ENCODE measurements around the gene TYROBP. TPM values are rescaled to one million over a fixed set of nuclear protein-coding genes. Genes with fewer than 3 reads are reported as not detected.

Gene TYROBP
- total and polyA plus RNA-seq, 12 donors, result 11.8 to 323 (median 163) TPM

DNA sequence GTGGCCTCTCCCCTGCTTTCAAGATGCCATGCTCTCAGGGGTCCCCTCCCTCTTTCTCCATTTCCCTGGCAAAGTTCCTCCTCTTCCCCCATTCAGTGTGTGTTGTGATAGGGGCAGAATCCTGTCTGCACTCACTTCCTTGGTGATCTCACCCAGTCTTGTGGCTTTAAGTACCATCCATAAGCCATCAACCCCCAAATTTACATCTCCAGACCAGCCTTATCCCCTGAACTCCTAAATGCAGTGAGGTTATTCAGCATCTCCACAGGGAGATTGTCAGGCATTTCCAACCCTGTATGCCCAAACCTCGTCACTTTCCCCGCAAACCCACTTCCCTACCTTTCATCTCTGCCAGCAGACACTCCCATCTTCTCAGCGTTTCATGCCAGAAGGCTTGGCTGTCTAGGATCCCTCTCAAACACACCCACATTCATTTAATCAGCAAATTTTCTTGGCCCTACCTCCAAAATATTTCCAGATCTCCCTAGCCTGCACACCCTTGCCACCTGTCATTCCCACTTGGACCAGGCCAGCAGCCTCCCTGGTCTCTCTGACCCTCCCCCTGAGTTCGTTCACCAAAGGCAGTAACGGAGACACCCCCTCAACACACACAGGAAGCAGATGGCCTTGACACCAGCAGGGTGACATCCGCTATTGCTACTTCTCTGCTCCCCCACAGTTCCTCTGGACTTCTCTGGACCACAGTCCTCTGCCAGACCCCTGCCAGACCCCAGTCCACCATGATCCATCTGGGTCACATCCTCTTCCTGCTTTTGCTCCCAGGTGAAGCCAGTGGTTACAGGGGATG is 6.0 kb downstream of the TYROBP start, which contains the start of gene HCST:
TSS of gene HCST (plus strand) at position 676 of the 808 bp plus-strand sequence. CDS start at position 741, 65 bp downstream.
- peaks cover 6 to 16% of the 10 kb centered on the region in 2 donors for H3K4me1 ChIP-seq (replicated peaks in 1 of 2)
- no peaks in the 10 kb centered on the region for H3K27me3 ChIP-seq
- TF ChIP-seq, protein P1, sequence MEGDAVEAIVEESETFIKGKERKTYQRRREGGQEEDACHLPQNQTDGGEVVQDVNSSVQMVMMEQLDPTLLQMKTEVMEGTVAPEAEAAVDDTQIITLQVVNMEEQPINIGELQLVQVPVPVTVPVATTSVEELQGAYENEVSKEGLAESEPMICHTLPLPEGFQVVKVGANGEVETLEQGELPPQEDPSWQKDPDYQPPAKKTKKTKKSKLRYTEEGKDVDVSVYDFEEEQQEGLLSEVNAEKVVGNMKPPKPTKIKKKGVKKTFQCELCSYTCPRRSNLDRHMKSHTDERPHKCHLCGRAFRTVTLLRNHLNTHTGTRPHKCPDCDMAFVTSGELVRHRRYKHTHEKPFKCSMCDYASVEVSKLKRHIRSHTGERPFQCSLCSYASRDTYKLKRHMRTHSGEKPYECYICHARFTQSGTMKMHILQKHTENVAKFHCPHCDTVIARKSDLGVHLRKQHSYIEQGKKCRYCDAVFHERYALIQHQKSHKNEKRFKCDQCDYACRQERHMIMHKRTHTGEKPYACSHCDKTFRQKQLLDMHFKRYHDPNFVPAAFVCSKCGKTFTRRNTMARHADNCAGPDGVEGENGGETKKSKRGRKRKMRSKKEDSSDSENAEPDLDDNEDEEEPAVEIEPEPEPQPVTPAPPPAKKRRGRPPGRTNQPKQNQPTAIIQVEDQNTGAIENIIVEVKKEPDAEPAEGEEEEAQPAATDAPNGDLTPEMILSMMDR (IDR thresholded peaks at IDR 0.05), result no peak
- no peak for TF ChIP-seq POLR2A (IDR thresholded peaks at IDR 0.05)
- peak within 1 kb of the TSS in 1 of 4 donors; percentile 17 for H3K4me3 ChIP-seq
- 43 to 56% (median 46%) methylated on average over 6 of the region's 6 CpGs for WGBS, 4 donors
- peaks cover 0 to 5% of the 10 kb centered on the region in 2 donors for H3K36me3 ChIP-seq (replicated peaks in 1 of 2)
- peak within 1 kb of the TSS in 4 of 5 donors; percentile 7 to 87 (median 58) for H3K27ac ChIP-seq
- no peaks in the 10 kb centered on the region for H3K9me3 ChIP-seq (replicated peaks in 1 of 3)
- peak in 2 of 7 donors; percentile 31 to 38 for DNase-seq
- intact Hi-C loops (cut with DNase I), result no loop called here

DNA sequence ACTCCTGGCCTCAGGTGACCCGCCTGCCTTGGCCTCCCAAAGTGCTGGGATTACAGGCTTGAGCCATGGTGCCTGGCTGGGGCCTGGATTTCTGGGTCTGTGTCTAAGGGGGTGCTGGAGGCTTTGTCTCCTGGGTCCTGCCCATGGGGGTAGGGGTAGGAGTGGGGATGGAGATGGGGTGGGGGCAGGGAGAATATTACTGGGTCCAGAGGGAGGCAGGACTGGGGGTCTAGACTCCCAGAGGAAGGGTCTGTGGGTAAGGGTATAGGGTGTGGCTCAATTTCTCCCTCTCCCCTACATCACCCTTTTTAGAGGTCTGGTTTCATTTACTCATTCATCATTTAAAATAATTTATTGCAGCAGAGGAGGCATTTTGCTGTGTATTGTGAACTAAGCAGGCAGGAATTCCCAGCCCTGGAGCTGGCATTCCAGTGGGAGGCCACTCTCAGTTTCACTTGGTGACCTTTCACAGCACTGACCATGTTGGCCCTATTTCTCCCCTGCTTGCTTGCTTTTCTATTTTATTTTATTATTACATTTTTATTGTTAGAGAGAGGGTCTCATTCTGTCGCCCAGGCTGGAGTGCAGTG is 6.9 kb downstream of the TYROBP start:
- H3K4me3 ChIP-seq, result peak overlapping the region in 1 of 4 donors; percentile 17
- intact Hi-C loops (cut with DNase I), result no loop called here
- TF ChIP-seq, protein P1 (IDR thresholded peaks at IDR 0.05), result no peak
- TF ChIP-seq POLR2A (IDR thresholded peaks at IDR 0.05), result no peak
- 58 to 80% (median 66%) methylated on average over 1 to 2 of the region's 2 CpGs for WGBS, 4 donors
- H3K27ac ChIP-seq, result peak overlapping the region in 3 of 5 donors; percentile 64 to 87 (median 82)
- H3K9me3 ChIP-seq (replicated peaks in 1 of 3), result no peaks in the 10 kb centered on the region
- no peak for DNase-seq
- H3K27me3 ChIP-seq, result no peaks in the 10 kb centered on the region
- H3K36me3 ChIP-seq (replicated peaks in 1 of 2), result peaks cover 0 to 14% of the 10 kb centered on the region in 2 donors
- peaks cover 6 to 16% of the 10 kb centered on the region in 2 donors for H3K4me1 ChIP-seq (replicated peaks in 1 of 2)

DNA sequence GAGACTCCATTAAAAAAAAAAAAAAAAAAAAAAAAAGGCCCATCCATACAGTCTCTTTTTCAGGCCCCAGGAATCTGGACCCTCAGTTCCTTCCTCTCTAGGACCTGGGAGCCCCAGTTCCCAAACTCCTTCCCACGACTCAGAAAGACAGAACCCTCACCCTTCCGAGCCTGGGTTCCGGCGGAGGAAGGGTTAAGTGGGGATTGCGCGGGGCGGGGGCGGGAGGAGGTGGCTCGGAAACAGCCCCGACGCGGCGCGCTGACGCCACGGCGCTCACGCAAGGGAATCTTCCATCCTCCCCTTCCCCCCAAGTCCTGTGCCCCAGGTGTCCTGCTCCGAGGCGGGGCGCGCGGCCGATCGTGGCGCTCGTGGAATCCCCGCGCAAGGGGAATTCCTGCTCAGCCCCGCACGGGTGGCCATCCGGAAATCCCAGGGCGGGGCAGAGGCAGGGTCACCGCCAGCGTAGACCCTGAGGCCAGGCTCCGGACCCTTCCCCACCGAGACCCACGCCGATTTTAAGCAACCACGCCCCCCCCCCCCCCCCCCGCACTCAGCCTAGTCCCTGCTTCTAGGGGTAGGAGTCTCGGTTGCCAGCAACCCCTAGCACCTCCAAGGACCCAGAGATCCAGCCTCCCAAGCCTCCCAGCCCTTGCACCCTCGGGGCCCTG is 8.4 kb downstream of the TYROBP start:
- peaks cover 6 to 16% of the 10 kb centered on the region in 2 donors for H3K4me1 ChIP-seq (replicated peaks in 1 of 2)
- no peaks in the 10 kb centered on the region for H3K9me3 ChIP-seq (replicated peaks in 1 of 3)
- H3K27me3 ChIP-seq, result no peaks in the 10 kb centered on the region
- WGBS, 4 donors, result 0 to 3% (median 0%) methylated on average over 5 to 43 of the region's 43 CpGs
- TF ChIP-seq, protein P1 (IDR thresholded peaks at IDR 0.05), result no peak
- peak in 1 of 2 donors; percentile 34 for TF ChIP-seq POLR2A (IDR thresholded peaks at IDR 0.05)
- H3K4me3 ChIP-seq, result peak overlapping the region; percentile 22 to 72 (median 59)
- intact Hi-C loops (cut with DNase I), result no loop called here
- peak; percentile 77 to 89 (median 86) for DNase-seq
- peaks cover 0 to 28% of the 10 kb centered on the region in 2 donors for H3K36me3 ChIP-seq (replicated peaks in 1 of 2)
- peak overlapping the region; percentile 39 to 89 (median 69) for H3K27ac ChIP-seq

DNA sequence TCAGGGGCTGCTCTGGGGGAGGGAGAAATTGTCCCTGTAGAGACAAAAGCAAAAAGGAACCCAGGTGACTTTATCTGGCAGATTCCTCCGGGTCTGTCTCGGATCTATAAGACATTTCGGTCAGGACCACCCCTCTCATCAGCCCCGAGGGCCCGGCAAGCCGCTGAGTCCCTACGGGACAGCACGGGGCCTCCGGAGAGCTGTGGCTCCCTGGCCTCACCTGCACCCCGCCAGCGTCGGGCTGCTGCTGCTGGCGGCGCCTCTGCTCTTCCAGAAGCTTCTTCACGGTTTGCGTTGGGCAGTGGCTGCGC is 9.6 kb downstream of the TYROBP start:
- intact Hi-C loops (cut with DNase I), result no loop called here
- Histone ChIP-seq H3K4me1 (replicated peaks in 1 of 2) (peaks cover 6 to 16% of the 10 kb centered on the region in 2 donors), H3K27ac (peak overlapping the region in 4 of 5 donors; percentile 15 to 89 (median 76))

More for the DNA sequence above, 9.6 kb downstream of the TYROBP start:
- Histone ChIP-seq H3K27me3 (no peaks in the 10 kb centered on the region), H3K9me3 (replicated peaks in 1 of 3) (no peaks in the 10 kb centered on the region), H3K4me3 (peak overlapping the region in 3 of 4 donors; percentile 50 to 72 (median 59)), H3K36me3 (replicated peaks in 1 of 2) (peaks cover 0 to 40% of the 10 kb centered on the region in 2 donors)
- TF ChIP-seq, protein P1 (IDR thresholded peaks at IDR 0.05), result no peak
- no peak for TF ChIP-seq POLR2A (IDR thresholded peaks at IDR 0.05)
- DNase-seq, result no peak
- WGBS, 4 donors, result 15 to 36% (median 20%) methylated on average over 1 to 17 of the region's 17 CpGs
